Body of pancreas (tissue), 4 donors: ENCODE measurements around the gene DNTT. TPM values are rescaled to one million over a fixed set of nuclear protein-coding genes. Genes with fewer than 3 reads are reported as not detected.

ENCODE experiments used
- ATAC-seq: fragments of 150-250 bp; one replicate; pipeline ENCODE4 v1.9.1; 2016
- DNase-seq, 4 donors: peaks; one replicate each; pipeline ENCODE4 v3.0.0-alpha.2; 2019
- H3K27ac ChIP-seq, 4 donors: fragments of 200-600 bp; sonication (generic); 1 replicate in 3 of 4; 2 replicates in 1 of 4; pipeline versions ENCODE4 v1.5.1 to v1.6.1; 2016 to 2019; ENCODE audit warnings: mild to moderate bottlenecking in 1 of 4, mixed read lengths in 1 of 4, moderate library complexity in 1 of 4
- H3K27me3 ChIP-seq, 2 donors: fragments of 200-600 bp; sonication (generic); one replicate each; pipeline ENCODE4 v1.6.0; 2016; ENCODE audit warnings: mild to moderate bottlenecking in 1 of 2
- H3K36me3 ChIP-seq, 2 donors: fragments of 200-600 bp; sonication (generic); replicated peaks in 1 of 2; 2 replicates each; pipeline ENCODE4 v1.5.1; 2016; ENCODE audit warnings: low read depth in 2 of 2; ENCODE audit not compliant: insufficient read depth in 1 of 2
- H3K4me1 ChIP-seq: fragments of 200-600 bp; sonication (generic); one replicate; pipeline ENCODE4 v1.6.0; 2016
- H3K4me3 ChIP-seq, 2 donors: fragments of 200-600 bp; sonication (generic); 1 replicate in 1 of 2; 2 replicates in 1 of 2; pipeline ENCODE4 v1.5.1; 2016 to 2019
- H3K9me3 ChIP-seq, 3 donors: fragments of 200-600 bp; sonication (generic); 1 replicate in 2 of 3; 2 replicates in 1 of 3; pipeline ENCODE4 v1.5.1; 2016
- CTCF ChIP-seq, 7 experiments: fragments of 450-650 bp in 4 of 7; fragments of 200-600 bp in 3 of 7; sonication (generic) in 3 of 7; IDR thresholded peaks; one replicate each; pipeline ENCODE4 v1.5.1; 2016 to 2019; ENCODE audit warnings: antibody characterized with exemption in 7 of 7
- POLR2A ChIP-seq, 3 donors: fragments of 450-650 bp; IDR thresholded peaks; one replicate each; pipeline ENCODE4 v1.6.1; 2016; ENCODE audit warnings: antibody characterized with exemption in 3 of 3, mild to moderate bottlenecking in 2 of 3
- WGBS, 2 donors: methylation state at CpG; one replicate each; pipeline ENCODE4 v1.1.5; 2017; 5-methylcytosine and 5-hydroxymethylcytosine counted together
- intact Hi-C: fragments of 100-400 bp; cut with DNase I; formaldehyde crosslinking; loops from one replicate; pipeline ENCODE4 v1.15.1; 2023
- total RNA-seq, 2 donors: library from RNA; depleted of rRNA; stranded (reverse); fragments of >200 nt; gene quantifications; one replicate each; pipeline ENCODE4 v1.1.0, GENCODE V29; 2016

Gene DNTT
- total RNA-seq, 2 donors from 2014 or later, result not detected

DNA sequence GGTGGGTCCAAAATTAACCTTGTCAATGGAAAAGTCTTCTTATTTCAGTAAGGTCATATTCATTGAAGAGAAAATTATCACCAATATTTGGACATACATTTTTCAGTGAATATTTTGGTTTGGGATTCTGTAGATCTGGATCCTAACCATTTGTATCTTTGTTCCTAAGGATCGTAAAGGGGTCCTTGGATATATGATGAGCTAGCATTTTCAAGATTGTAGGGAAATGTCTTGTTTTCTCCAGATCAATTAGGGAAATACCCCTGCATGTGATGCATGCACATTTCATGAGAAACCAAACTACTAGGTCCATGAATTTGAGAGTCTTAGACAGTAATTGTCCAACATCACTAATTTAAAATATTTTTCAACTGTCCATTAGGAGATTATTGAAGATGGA, 18.0 kb downstream of the DNTT start:
- H3K27ac ChIP-seq, result no peak overlapping the region
- 81 to 84% methylated on average over 1 of the region's 1 CpG for WGBS, 2 donors
- TF ChIP-seq CTCF (IDR thresholded peaks at IDR 0.05) (no peak), POLR2A (IDR thresholded peaks at IDR 0.05) (no peak)

GRCh38 chr10:96324447-96324846, 20.2 kb downstream of the DNTT start:
- H3K4me1 ChIP-seq, result no peaks in the 10 kb centered on the region
- DNase-seq (no peak), ATAC-seq (no peak)
- 73 to 75% methylated on average over 2 of the region's 2 CpGs for WGBS, 2 donors
- H3K9me3 ChIP-seq, result no peaks in the 10 kb centered on the region
- intact Hi-C loops, result no loop called here
- no peak overlapping the region for H3K4me3 ChIP-seq
- no peak overlapping the region for H3K27ac ChIP-seq
- no peaks in the 10 kb centered on the region for H3K36me3 ChIP-seq
- TF ChIP-seq CTCF (IDR thresholded peaks at IDR 0.05) (no peak), POLR2A (IDR thresholded peaks at IDR 0.05) (no peak)
- H3K27me3 ChIP-seq, result no peaks in the 10 kb centered on the region

More for the DNA sequence above, 18.0 kb downstream of the DNTT start:
- intact Hi-C loops, result no loop called here
- Histone ChIP-seq H3K36me3 (no peaks in the 10 kb centered on the region), H3K27me3 (no peaks in the 10 kb centered on the region), H3K4me1 (no peaks in the 10 kb centered on the region), H3K4me3 (no peak overlapping the region), H3K9me3 (no peaks in the 10 kb centered on the region)
- no peak for DNase-seq
- no peak for ATAC-seq

DNA sequence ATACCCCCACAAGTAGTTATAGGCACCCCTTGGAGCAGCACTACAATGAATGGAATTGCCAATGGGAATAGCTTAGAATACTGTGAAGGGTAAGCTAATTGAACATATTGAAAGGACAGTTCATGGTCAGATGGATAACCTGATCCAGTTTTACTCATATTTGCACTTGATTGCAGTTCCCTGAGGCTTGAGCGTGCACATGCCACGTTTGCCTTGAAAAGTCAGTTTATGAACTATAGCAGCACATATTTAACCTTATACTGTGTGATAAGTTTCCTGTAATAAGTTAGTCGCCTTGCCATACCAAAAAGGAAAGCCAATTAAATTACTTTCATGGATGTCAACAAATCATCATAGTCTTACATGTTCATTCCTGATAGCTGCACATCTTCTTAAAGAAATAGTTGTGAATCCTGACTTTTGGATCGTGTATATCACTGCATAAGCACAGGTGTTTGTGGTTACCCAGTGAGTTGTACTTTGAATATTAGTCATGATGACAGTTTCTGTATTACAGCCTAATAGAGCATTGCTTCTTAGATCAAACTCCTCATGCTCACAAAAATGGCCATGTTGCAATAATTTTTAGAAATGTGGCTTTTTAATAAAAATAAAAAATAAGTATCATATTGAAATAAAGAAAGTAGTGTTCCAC, 21.6 kb downstream of the DNTT start:
- Histone ChIP-seq H3K27me3 (no peaks in the 10 kb centered on the region), H3K27ac (no peak overlapping the region), H3K36me3 (no peaks in the 10 kb centered on the region), H3K4me3 (no peak overlapping the region), H3K9me3 (no peaks in the 10 kb centered on the region), H3K4me1 (no peaks in the 10 kb centered on the region)
- DNase-seq, result no peak
- intact Hi-C loops, result no loop called here
- TF ChIP-seq POLR2A (IDR thresholded peaks at IDR 0.05), result no peak
- no peak for TF ChIP-seq CTCF (IDR thresholded peaks at IDR 0.05)
- WGBS, 2 donors, result 61 to 66% methylated on average over 4 of the region's 4 CpGs
- ATAC-seq, result no peak

GRCh38 chr10:96327462-96327861, 23.2 kb downstream of the DNTT start:
- Histone ChIP-seq H3K36me3 (no peaks in the 10 kb centered on the region), H3K27me3 (no peaks in the 10 kb centered on the region), H3K4me3 (no peak overlapping the region), H3K27ac (no peak overlapping the region), H3K4me1 (no peaks in the 10 kb centered on the region), H3K9me3 (no peaks in the 10 kb centered on the region)
- DNase-seq (no peak), ATAC-seq (no peak)
- TF ChIP-seq CTCF (IDR thresholded peaks at IDR 0.05), result no peak
- no peak for TF ChIP-seq POLR2A (IDR thresholded peaks at IDR 0.05)
- WGBS, 2 donors, result 71 to 79% methylated on average over 7 of the region's 7 CpGs
- intact Hi-C loops, result no loop called here

- no peak overlapping the region for H3K4me3 ChIP-seq
- no peaks in the 10 kb centered on the region for H3K9me3 ChIP-seq
- H3K4me1 ChIP-seq, result no peaks in the 10 kb centered on the region
- DNase-seq, result no peak
- intact Hi-C loops, result no loop called here
- 55 to 62% methylated on average over 1 of the region's 1 CpG for WGBS, 2 donors
- no peak for ATAC-seq
- no peaks in the 10 kb centered on the region for H3K27me3 ChIP-seq
- H3K36me3 ChIP-seq, result no peaks in the 10 kb centered on the region
- no peak for TF ChIP-seq POLR2A (IDR thresholded peaks at IDR 0.05)
- TF ChIP-seq CTCF (IDR thresholded peaks at IDR 0.05), result no peak
- no peak overlapping the region for H3K27ac ChIP-seq
Observed at GRCh38 chr10:96333101-96333500, 28.9 kb downstream of the DNTT start.
